Activated T-cell treated with anti-CD3 and anti-CD28 coated beads, Interleukin-2, amount 50 U/mL, for 4 hours (primary cell): ENCODE results near the gene LTBP1. TPM values are rescaled to one million over a fixed set of nuclear protein-coding genes. Genes with fewer than 3 reads are reported as not detected.

Source experiments
- ATAC-seq, 2 donors: fragments of 200-7000 bp; cut with Tn5 transposase; one replicate each; pipeline ENCODE4 v1.10.0; 2021
- DNase-seq: peaks from one replicate; pipeline ENCODE4 v3.0.0-alpha.2; 2020
- H3K27me3 Mint-ChIP-seq: one replicate; pipeline ENCODE4 v1.8.0; 2021; ENCODE audit warnings: low read depth, mixed read lengths
- H3K36me3 Mint-ChIP-seq: one replicate; pipeline ENCODE4 v1.8.0; 2022; ENCODE audit warnings: mixed read lengths; ENCODE audit not compliant: insufficient read depth
- H3K4me1 Mint-ChIP-seq: one replicate; pipeline ENCODE4 v1.8.0; 2021; ENCODE audit warnings: low read depth, mixed read lengths
- H3K4me3 Mint-ChIP-seq: one replicate; pipeline ENCODE4 v1.8.0; 2021; ENCODE audit warnings: mild to moderate bottlenecking, moderate library complexity, mixed read lengths
- H3K9me3 Mint-ChIP-seq: one replicate; pipeline ENCODE4 v1.8.0; 2021; ENCODE audit warnings: mixed read lengths
- total RNA-seq, 3 donors: library from RNA; stranded (reverse); gene quantifications; one replicate each; pipeline ENCODE4 v1.2.1, GENCODE V29; 2021

Gene LTBP1
- total RNA-seq, 3 donors from 2014 or later: 0.21 to 0.33 (median 0.22) TPM

DNA sequence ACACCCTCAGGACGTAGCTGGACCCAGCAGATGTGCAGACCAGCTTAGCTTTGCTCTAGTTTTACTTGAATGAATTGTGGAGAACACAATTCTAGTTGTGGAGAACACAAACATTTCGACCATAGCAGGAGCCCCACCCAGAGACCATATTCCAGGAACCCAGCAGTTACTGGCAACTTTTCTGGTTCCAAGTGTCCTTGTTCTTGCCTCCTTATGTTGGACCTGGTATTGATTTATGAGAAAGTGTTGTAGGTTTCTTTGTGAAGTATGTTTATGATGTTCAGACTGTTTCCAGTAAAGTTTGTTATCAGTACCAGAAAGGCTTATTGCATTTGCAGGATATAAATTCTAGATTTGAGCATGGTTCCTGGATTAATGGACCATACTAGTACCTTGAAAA is 51.0 kb downstream of the LTBP1 start:
- Mint-ChIP-seq H3K36me3 (no peaks in the 10 kb centered on the region), H3K4me1 (no peaks in the 10 kb centered on the region), H3K9me3 (no peaks in the 10 kb centered on the region), H3K4me3 (no peak overlapping the region), H3K27me3 (peaks cover 4% of the 10 kb centered on the region)
- no peak for DNase-seq
- no peak for ATAC-seq

- H3K4me3 Mint-ChIP-seq: no peak overlapping the region
- DNase-seq (no peak), ATAC-seq (no peak)
- no peaks in the 10 kb centered on the region for H3K4me1 Mint-ChIP-seq
- no peaks in the 10 kb centered on the region for H3K9me3 Mint-ChIP-seq
- H3K27me3 Mint-ChIP-seq: no peaks in the 10 kb centered on the region
- H3K36me3 Mint-ChIP-seq: no peaks in the 10 kb centered on the region
Measured at GRCh38 chr2:33000986-33001385, 54.2 kb downstream of the LTBP1 start.

- H3K9me3 Mint-ChIP-seq: no peaks in the 10 kb centered on the region
Measured at GRCh38 chr2:33001823-33002222, 55.1 kb downstream of the LTBP1 start.

GRCh38 chr2:33002863-33003262 is 56.1 kb downstream of the LTBP1 start:
- Mint-ChIP-seq H3K27me3 (no peaks in the 10 kb centered on the region), H3K9me3 (no peaks in the 10 kb centered on the region), H3K4me1 (no peaks in the 10 kb centered on the region), H3K36me3 (no peaks in the 10 kb centered on the region), H3K4me3 (no peak overlapping the region)
- DNase-seq (no peak), ATAC-seq (no peak)

More at GRCh38 chr2:33001823-33002222, 55.1 kb downstream of the LTBP1 start:
- ATAC-seq (no peak), DNase-seq (no peak)
- Mint-ChIP-seq H3K4me3 (no peak overlapping the region), H3K36me3 (no peaks in the 10 kb centered on the region), H3K4me1 (no peaks in the 10 kb centered on the region), H3K27me3 (no peaks in the 10 kb centered on the region)

GRCh38 chr2:33005057-33005456 is 58.3 kb downstream of the LTBP1 start:
- Mint-ChIP-seq H3K4me3 (no peak overlapping the region), H3K9me3 (no peaks in the 10 kb centered on the region), H3K4me1 (no peaks in the 10 kb centered on the region), H3K27me3 (peaks cover 2% of the 10 kb centered on the region), H3K36me3 (no peaks in the 10 kb centered on the region)
- DNase-seq (no peak), ATAC-seq (no peak)

DNA sequence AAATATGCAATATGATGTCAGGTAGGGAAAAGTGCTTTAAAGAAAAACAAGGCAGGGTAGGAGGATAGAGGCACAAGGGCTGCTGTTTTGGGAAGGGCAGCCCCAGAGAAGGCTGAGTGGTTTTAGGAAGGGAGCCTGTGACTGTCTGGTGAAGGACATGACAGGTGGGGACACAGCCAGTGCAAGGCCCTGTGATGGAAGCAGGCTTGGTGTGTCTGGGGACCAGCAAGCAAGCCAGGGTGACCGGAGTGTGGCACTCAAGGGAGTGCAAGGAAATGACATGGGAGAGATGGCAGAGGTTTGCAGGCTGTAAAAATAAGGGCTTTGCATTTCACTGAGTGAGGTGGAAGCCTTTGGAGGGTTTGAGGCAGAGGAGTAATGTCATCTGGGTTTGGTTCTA is 62.0 kb downstream of the LTBP1 start:
- no peak for ATAC-seq
- no peak for DNase-seq
- no peaks in the 10 kb centered on the region for H3K36me3 Mint-ChIP-seq
- no peaks in the 10 kb centered on the region for H3K4me1 Mint-ChIP-seq
- no peak overlapping the region for H3K4me3 Mint-ChIP-seq
- peaks cover 5% of the 10 kb centered on the region for H3K27me3 Mint-ChIP-seq
- no peaks in the 10 kb centered on the region for H3K9me3 Mint-ChIP-seq

- no peaks in the 10 kb centered on the region for H3K36me3 Mint-ChIP-seq
- H3K4me3 Mint-ChIP-seq: no peak overlapping the region
- H3K9me3 Mint-ChIP-seq: no peaks in the 10 kb centered on the region
- peaks cover 5% of the 10 kb centered on the region for H3K27me3 Mint-ChIP-seq
- ATAC-seq (no peak), DNase-seq (no peak)
- H3K4me1 Mint-ChIP-seq: no peaks in the 10 kb centered on the region
Measured at GRCh38 chr2:33009249-33009648, 62.5 kb downstream of the LTBP1 start.

DNA sequence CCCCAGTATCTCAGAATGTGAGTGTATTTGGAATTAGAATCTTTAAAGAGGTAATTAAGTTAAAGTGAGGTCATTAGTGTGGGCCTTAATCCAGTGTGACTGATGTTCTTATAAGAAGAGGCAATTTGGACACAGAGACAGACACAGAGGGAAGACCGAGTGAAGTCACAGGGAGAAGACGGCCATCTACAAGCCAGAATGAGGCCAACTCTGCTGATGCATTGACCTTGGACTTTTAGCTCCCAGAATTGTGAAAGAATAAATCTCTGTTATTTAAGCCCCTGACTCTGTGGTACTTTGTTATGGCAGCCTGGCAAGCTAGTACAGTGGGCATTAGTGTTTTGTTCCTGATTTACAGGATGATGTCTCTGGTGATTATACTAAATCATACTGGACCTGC is 64.6 kb downstream of the LTBP1 start:
- Mint-ChIP-seq H3K4me1 (no peaks in the 10 kb centered on the region), H3K27me3 (peaks cover 5% of the 10 kb centered on the region), H3K4me3 (no peak overlapping the region), H3K9me3 (no peaks in the 10 kb centered on the region), H3K36me3 (no peaks in the 10 kb centered on the region)
- ATAC-seq (no peak), DNase-seq (no peak)

DNA sequence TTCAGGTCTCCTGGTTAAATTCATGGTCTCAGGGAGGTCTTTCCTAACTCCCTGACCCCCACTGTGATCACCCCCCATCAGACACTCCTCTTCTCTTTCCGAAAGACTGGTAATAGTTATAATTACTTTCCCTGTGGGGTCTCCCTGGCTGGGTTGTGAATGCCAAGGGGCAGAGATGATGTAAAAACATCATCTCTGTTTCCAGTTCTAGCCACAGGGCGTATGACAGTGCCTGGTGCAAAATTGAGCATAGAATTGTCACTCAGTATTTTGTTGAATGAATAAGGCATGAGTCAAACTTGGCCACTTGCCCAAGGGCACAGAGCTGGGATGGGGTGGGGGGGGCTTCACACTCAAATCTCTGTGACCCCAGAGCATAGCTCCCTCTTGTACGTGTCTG is 65.2 kb downstream of the LTBP1 start:
- H3K4me1 Mint-ChIP-seq: no peaks in the 10 kb centered on the region
- DNase-seq (no peak), ATAC-seq (no peak)
- no peaks in the 10 kb centered on the region for H3K36me3 Mint-ChIP-seq
- no peaks in the 10 kb centered on the region for H3K9me3 Mint-ChIP-seq
- H3K4me3 Mint-ChIP-seq: no peak overlapping the region
- H3K27me3 Mint-ChIP-seq: peaks cover 5% of the 10 kb centered on the region

DNA sequence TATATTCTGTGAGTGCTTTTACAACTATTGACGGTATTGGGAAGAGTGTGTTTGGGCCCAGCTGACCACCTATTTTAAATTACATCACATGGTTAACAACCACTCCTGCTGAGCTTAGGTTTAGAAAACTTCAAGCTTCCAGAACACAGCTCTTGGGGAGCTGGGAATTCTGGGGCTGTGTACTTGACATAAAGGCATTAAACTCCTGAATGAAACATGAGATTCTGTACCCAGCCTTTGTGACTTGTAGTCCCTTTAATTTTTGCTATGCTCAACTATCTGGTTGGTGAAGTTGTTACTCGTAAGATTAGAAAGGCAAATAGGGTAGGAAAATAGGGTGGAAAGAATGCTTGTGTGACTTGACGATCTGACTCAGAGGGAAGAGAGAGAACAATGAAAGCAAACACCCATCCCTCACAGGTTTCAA is 66.9 kb downstream of the LTBP1 start:
- H3K36me3 Mint-ChIP-seq: no peaks in the 10 kb centered on the region
- H3K9me3 Mint-ChIP-seq: no peaks in the 10 kb centered on the region
- peaks cover 4% of the 10 kb centered on the region for H3K27me3 Mint-ChIP-seq
- no peak for ATAC-seq
- H3K4me1 Mint-ChIP-seq: no peaks in the 10 kb centered on the region
- H3K4me3 Mint-ChIP-seq: no peak overlapping the region
- no peak for DNase-seq

- peaks cover 3% of the 10 kb centered on the region for H3K27me3 Mint-ChIP-seq
- no peak overlapping the region for H3K4me3 Mint-ChIP-seq
- ATAC-seq (no peak), DNase-seq (no peak)
- no peaks in the 10 kb centered on the region for H3K4me1 Mint-ChIP-seq
- no peaks in the 10 kb centered on the region for H3K36me3 Mint-ChIP-seq
- H3K9me3 Mint-ChIP-seq: no peaks in the 10 kb centered on the region
Measured at GRCh38 chr2:33014268-33014667, 67.5 kb downstream of the LTBP1 start.

GRCh38 chr2:33015421-33016142 is 68.8 kb downstream of the LTBP1 start:
- H3K4me3 Mint-ChIP-seq: no peak overlapping the region
- peaks cover 4% of the 10 kb centered on the region for H3K27me3 Mint-ChIP-seq
- ATAC-seq: no peak
- no peak for DNase-seq
- no peaks in the 10 kb centered on the region for H3K9me3 Mint-ChIP-seq
- H3K36me3 Mint-ChIP-seq: no peaks in the 10 kb centered on the region
- no peaks in the 10 kb centered on the region for H3K4me1 Mint-ChIP-seq

DNA sequence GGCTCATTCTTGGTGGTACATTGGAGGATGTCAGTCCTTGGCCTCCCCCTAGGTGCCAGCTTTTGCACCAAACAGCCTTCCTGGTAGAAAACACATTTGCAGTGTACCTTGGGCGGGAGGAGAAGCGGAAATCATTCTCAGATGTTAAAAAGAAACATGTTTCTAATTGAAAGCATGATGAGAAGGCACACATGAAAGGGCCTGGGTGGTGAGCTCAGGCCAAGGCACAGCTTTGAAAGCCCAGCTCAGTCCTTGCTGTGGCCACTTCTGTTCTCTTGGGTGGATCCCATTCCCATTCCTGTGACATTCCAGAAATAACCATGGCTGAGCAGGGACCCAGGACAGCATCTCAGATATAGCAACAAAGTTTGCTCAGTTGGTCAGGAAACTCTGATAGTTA is 71.5 kb downstream of the LTBP1 start:
- Mint-ChIP-seq H3K4me1 (no peaks in the 10 kb centered on the region), H3K4me3 (no peak overlapping the region), H3K9me3 (no peaks in the 10 kb centered on the region), H3K27me3 (peaks cover 12% of the 10 kb centered on the region), H3K36me3 (no peaks in the 10 kb centered on the region)
- ATAC-seq: no peak
- no peak for DNase-seq

DNA sequence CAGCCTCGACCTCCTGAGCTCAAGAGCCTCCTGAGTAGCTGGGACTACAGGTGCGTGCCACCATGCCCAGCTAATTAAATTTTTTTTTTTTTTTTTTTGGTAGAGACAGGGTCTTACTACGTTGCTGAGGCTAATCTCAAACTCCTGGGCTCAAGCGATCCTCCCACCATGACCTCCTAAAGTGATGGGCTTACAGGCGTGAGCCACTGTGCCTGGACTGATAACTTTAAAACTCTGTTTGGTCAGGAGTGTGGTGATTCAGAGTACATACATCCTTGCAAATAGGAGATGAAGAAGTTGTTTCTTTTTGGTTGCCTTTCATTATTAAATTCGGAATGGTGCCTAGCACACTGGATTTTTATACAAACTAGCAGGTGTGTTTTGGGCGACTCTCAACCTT is 73.0 kb downstream of the LTBP1 start:
- H3K4me1 Mint-ChIP-seq: no peaks in the 10 kb centered on the region
- ATAC-seq: no peak
- no peaks in the 10 kb centered on the region for H3K9me3 Mint-ChIP-seq
- H3K27me3 Mint-ChIP-seq: peaks cover 20% of the 10 kb centered on the region
- no peak for DNase-seq
- no peaks in the 10 kb centered on the region for H3K36me3 Mint-ChIP-seq
- H3K4me3 Mint-ChIP-seq: no peak overlapping the region

GRCh38 chr2:33020883-33021282 is 74.1 kb downstream of the LTBP1 start:
- peaks cover 20% of the 10 kb centered on the region for H3K27me3 Mint-ChIP-seq
- H3K4me3 Mint-ChIP-seq: no peak overlapping the region
- DNase-seq: no peak
- no peaks in the 10 kb centered on the region for H3K9me3 Mint-ChIP-seq
- no peak for ATAC-seq
- no peaks in the 10 kb centered on the region for H3K4me1 Mint-ChIP-seq
- H3K36me3 Mint-ChIP-seq: no peaks in the 10 kb centered on the region
